ENCODE measurements around the gene MTFR2. TPM values are rescaled to one million over a fixed set of nuclear protein-coding genes. Genes with fewer than 3 reads are reported as not detected.

MTFR2 gene
- total RNA-seq, 1 experiment from 2014 or later: 7.0 TPM

- BruUV-seq (replicated peaks): no TSS peak
- no peaks in the 10 kb centered on the region for H3K27me3 Mint-ChIP-seq (ENCODE audit: unreplicated experiment)
- H3K4me3 Mint-ChIP-seq (ENCODE audit: low read depth, unreplicated experiment): no peak overlapping the region
- TF ChIP-seq CTCF (IDR thresholded peaks at IDR 0.05; ENCODE audit: unreplicated experiment): no peak
- no peak for DNase-seq
- no peak overlapping the region for H3K27ac Mint-ChIP-seq (ENCODE audit: unreplicated experiment)
- intact Hi-C loops (cut with micrococcal nuclease; ENCODE audit: unreplicated experiment): no loop called here
- no peaks in the 10 kb centered on the region for H3K9me3 Mint-ChIP-seq (ENCODE audit: low read depth, unreplicated experiment)
- CTCF ChIA-PET: no interaction called here
- peaks cover 7% of the 10 kb centered on the region for H3K4me1 Mint-ChIP-seq (ENCODE audit: low read depth, unreplicated experiment)
- H3K36me3 Mint-ChIP-seq (ENCODE audit: insufficient read depth, unreplicated experiment): no peaks in the 10 kb centered on the region
Measured at GRCh38 chr6:136236466-136237293, 13.4 kb downstream of the MTFR2 start.

- no TSS peak for BruUV-seq (replicated peaks)
- no peak overlapping the region for H3K27ac Mint-ChIP-seq (ENCODE audit: unreplicated experiment)
- H3K9me3 Mint-ChIP-seq (ENCODE audit: low read depth, unreplicated experiment): no peaks in the 10 kb centered on the region
- H3K4me3 Mint-ChIP-seq (ENCODE audit: low read depth, unreplicated experiment): no peak overlapping the region
- H3K36me3 Mint-ChIP-seq (ENCODE audit: insufficient read depth, unreplicated experiment): no peaks in the 10 kb centered on the region
- H3K4me1 Mint-ChIP-seq (ENCODE audit: low read depth, unreplicated experiment): peaks cover 7% of the 10 kb centered on the region
- H3K27me3 Mint-ChIP-seq (ENCODE audit: unreplicated experiment): no peaks in the 10 kb centered on the region
- CTCF ChIA-PET: no interaction called here
- DNase-seq: no peak
- intact Hi-C loops (cut with micrococcal nuclease; ENCODE audit: unreplicated experiment): no loop called here
- TF ChIP-seq CTCF (IDR thresholded peaks at IDR 0.05; ENCODE audit: unreplicated experiment): no peak
Measured at GRCh38 chr6:136235233-136235564, 14.9 kb downstream of the MTFR2 start.

DNA sequence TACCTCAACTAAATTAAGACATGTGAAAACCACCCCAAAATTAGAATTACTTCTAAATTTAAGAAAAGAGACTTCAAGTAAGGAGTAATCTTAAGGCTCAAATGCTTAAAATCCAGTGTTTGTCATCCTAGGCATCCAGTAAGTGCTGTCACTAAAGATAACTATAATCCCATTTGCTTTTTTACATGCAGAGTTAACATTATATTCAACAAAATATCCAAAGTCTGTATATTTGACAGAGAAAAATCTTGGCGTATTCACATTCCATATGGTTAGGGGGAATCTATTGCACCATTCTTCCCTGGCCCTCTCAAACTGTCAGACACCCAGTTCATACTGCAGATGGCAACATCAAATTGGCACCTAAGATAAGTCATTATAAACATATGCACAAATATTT is 17.4 kb downstream of the MTFR2 start:
- CTCF ChIA-PET: no interaction called here
- no peaks in the 10 kb centered on the region for H3K27me3 Mint-ChIP-seq (ENCODE audit: unreplicated experiment)
- H3K27ac Mint-ChIP-seq (ENCODE audit: unreplicated experiment): no peak overlapping the region
- peaks cover 7% of the 10 kb centered on the region for H3K4me1 Mint-ChIP-seq (ENCODE audit: low read depth, unreplicated experiment)
- no peak overlapping the region for H3K4me3 Mint-ChIP-seq (ENCODE audit: low read depth, unreplicated experiment)
- no peaks in the 10 kb centered on the region for H3K9me3 Mint-ChIP-seq (ENCODE audit: low read depth, unreplicated experiment)
- BruUV-seq (replicated peaks): no TSS peak
- peaks cover 8% of the 10 kb centered on the region for H3K36me3 Mint-ChIP-seq (ENCODE audit: insufficient read depth, unreplicated experiment)
- DNase-seq: no peak
- no peak for TF ChIP-seq CTCF (IDR thresholded peaks at IDR 0.05; ENCODE audit: unreplicated experiment)
- intact Hi-C loops (cut with micrococcal nuclease; ENCODE audit: unreplicated experiment): no loop called here

DNA sequence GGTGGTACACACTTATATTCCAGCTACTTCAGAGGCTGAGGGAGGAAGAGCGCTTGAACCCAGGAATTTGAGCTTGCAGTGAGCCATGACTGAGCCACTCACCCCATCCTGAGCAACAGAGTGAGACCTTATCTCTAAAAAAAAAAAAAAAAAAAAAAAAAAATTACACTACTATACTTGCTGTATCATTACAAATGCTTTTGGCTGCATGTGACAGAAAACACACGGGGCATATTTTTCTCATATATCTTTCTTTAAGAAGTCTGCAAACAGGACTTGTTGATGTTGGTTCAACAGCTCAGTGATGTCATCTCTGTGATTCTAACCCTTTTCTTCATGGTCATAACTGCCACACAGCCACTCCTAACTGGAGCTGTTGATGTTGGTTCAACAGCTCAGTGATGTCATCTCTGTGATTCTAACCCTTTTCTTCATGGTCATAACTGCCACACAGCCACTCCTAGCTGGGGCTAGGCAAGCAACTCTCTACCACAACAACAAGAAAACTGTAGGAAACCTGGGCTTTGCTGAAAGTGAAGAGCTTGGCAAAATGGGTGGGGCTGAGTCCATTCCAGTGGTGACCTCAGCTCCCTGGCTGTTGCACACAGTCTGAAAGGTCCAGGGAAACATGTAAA is 19.8 kb downstream of the MTFR2 start:
- Mint-ChIP-seq H3K27me3 (ENCODE audit: unreplicated experiment) (no peaks in the 10 kb centered on the region), H3K9me3 (ENCODE audit: low read depth, unreplicated experiment) (no peaks in the 10 kb centered on the region), H3K4me1 (ENCODE audit: low read depth, unreplicated experiment) (peaks cover 14% of the 10 kb centered on the region), H3K4me3 (ENCODE audit: low read depth, unreplicated experiment) (no peak overlapping the region), H3K27ac (ENCODE audit: unreplicated experiment) (no peak overlapping the region), H3K36me3 (ENCODE audit: insufficient read depth, unreplicated experiment) (peaks cover 12% of the 10 kb centered on the region)
- BruUV-seq (replicated peaks): no TSS peak
- DNase-seq: no peak
- TF ChIP-seq CTCF (IDR thresholded peaks at IDR 0.05; ENCODE audit: unreplicated experiment): no peak
- intact Hi-C loops (cut with micrococcal nuclease; ENCODE audit: unreplicated experiment): no loop called here
- CTCF ChIA-PET: interaction anchor here (0.6 kb wide), 1 partner anchor 1095 kb away, joined by 4 read pairs; no protein-coding TSS in a partner anchor
